ENCODE data around the gene FDX2. TPM values are rescaled to one million over a fixed set of nuclear protein-coding genes. Genes with fewer than 3 reads are reported as not detected.

Gene FDX2
- total RNA-seq, 2 experiments from 2014 or later = 8.2 to 9.4 TPM

- DNase-seq = peak; percentile 29
- Mint-ChIP-seq H3K27me3 (ENCODE audit: low read depth) (no peaks in the 10 kb centered on the region), H3K27ac (peak overlapping the region; percentile 49), H3K4me3 (no peak overlapping the region), H3K4me1 (ENCODE audit: low read depth) (peaks cover 19% of the 10 kb centered on the region), H3K36me3 (ENCODE audit: low read depth) (peaks cover 36% of the 10 kb centered on the region), H3K9me3 (ENCODE audit: insufficient read depth) (no peaks in the 10 kb centered on the region)
- CTCF ChIA-PET = interaction anchor here (0.6 to 7.9 kb wide), 22 partner anchors 10 to 328 kb away, joined by 3 to 255 read pairs (median 4); partner anchors contain the start of genes CDC37, ICAM1, ICAM5 and MRPL4
- POLR2A ChIA-PET = interaction anchor here (0.8 to 2.9 kb wide), 4 partner anchors 10 to 177 kb away, joined by 4 to 26 read pairs (median 4); partner anchors contain the start of genes DNMT1 and ICAM1
- no peak for ATAC-seq
Observed at GRCh38 chr19:10260141-10260584, 55.7 kb downstream of the FDX2 start.

Other genes with a start within 250 kb of the FDX2 start
- 10 to 100 TPM; 81.2 to 89.5 TPM for gene SHFL, start 229.7 kb downstream of the FDX2 start, total RNA-seq
- gene ANGPTL6, start 213.3 kb downstream of the FDX2 start, total RNA-seq = 1 to 10 TPM; 3.7 to 3.9 TPM
- gene PPAN, start 209.7 kb downstream of the FDX2 start, total RNA-seq = 100 to 1,000 TPM; 107 to 121 TPM
- gene P2RY11, start 204.3 kb downstream of the FDX2 start, total RNA-seq = 10 to 100 TPM; 50.4 to 53.6 TPM
- gene EIF3G, start 196.1 kb downstream of the FDX2 start, total RNA-seq = 100 to 1,000 TPM; 229 to 241 TPM
- 100 to 1,000 TPM; 408 to 412 TPM for gene DNMT1, start 121.1 kb downstream of the FDX2 start, total RNA-seq
- 1 to 10 TPM; 3.5 to 3.8 TPM for gene S1PR2, start 84.7 kb downstream of the FDX2 start, total RNA-seq
- gene MRPL4, start 63.8 kb downstream of the FDX2 start, total RNA-seq = 10 to 100 TPM; 85.9 to 87.0 TPM
- 10 to 100 TPM; 10.7 to 11.1 TPM for gene ICAM1, start 44.9 kb downstream of the FDX2 start, total RNA-seq
- gene ICAM4, start 29.1 kb downstream of the FDX2 start, total RNA-seq = 1 to 10 TPM in 1 of 2 experiments, under 1 TPM in 1; 0.99 to 1.1 TPM
- under 1 TPM; 0.29 to 0.57 TPM for gene ICAM5, start 26.1 kb downstream of the FDX2 start, total RNA-seq
- gene ZGLP1, start 6.2 kb downstream of the FDX2 start, total RNA-seq = 1 to 10 TPM; 3.4 to 3.8 TPM
- gene RAVER1, start 17.5 kb upstream of the FDX2 start, total RNA-seq = 10 to 100 TPM; 79.8 to 91.7 TPM
- 100 to 1,000 TPM; 194 to 202 TPM for gene ICAM3, start 23.6 kb upstream of the FDX2 start, total RNA-seq
- gene TYK2, start 64.6 kb upstream of the FDX2 start, total RNA-seq = 100 to 1,000 TPM; 216 to 240 TPM
- 100 to 1,000 TPM; 264 to 288 TPM for gene CDC37, start 87.5 kb upstream of the FDX2 start, total RNA-seq
- gene PDE4A, start 104.5 kb upstream of the FDX2 start, total RNA-seq = 10 to 100 TPM; 54.2 to 56.0 TPM
- gene KEAP1, start 187.3 kb upstream of the FDX2 start, total RNA-seq = 10 to 100 TPM; 89.4 to 92.1 TPM
- under 1 TPM; 0.89 to 0.95 TPM for gene S1PR5, start 201.4 kb upstream of the FDX2 start, total RNA-seq
- 10 to 100 TPM; 46.1 to 46.9 TPM for gene ATG4D, start 227.9 kb upstream of the FDX2 start, total RNA-seq
- gene KRI1, start 250.0 kb upstream of the FDX2 start, total RNA-seq = 10 to 100 TPM; 64.0 to 72.8 TPM

Data from activated CD8-positive, alpha-beta T cell treated with anti-CD3 and anti-CD28 coated beads, Interleukin-2, amount 10 ng/mL, durations not matched to agents 7 days and 5 days (primary cell).